ENCODE measurements around the gene TMEM88.
"Not testable (repeated sequence)": the region's sequence is repeated elsewhere in the genome, so short reads cannot be mapped to it uniquely, and the experiment has no call there.

The TMEM88 gene

GRCh38 chr17:7857713-7858521, 3.1 kb downstream of the TMEM88 start, which contains the start of gene CYB5D1:
TSS of gene CYB5D1 (plus strand) at chr17:7858003. CDS start at chr17:7858135, 132 bp downstream.
- peak; percentile 90 for DNase-seq

- DNase-seq = peak; percentile 44
Observed at GRCh38 chr17:7858522-7858810, 3.6 kb downstream of the TMEM88 start.

- no peak for DNase-seq
Observed at GRCh38 chr17:7859028-7859427, 4.2 kb downstream of the TMEM88 start.

GRCh38 chr17:7862692-7863437, 8.0 kb downstream of the TMEM88 start:
- no peak for DNase-seq

GRCh38 chr17:7864384-7864783, 9.5 kb downstream of the TMEM88 start:
- DNase-seq = not testable (repeated sequence)

- DNase-seq = no peak
Observed at GRCh38 chr17:7864995-7865650, 10.3 kb downstream of the TMEM88 start.

GRCh38 chr17:7867881-7868329, 13.0 kb downstream of the TMEM88 start:
- no peak for DNase-seq

GRCh38 chr17:7873051-7873450, 18.2 kb downstream of the TMEM88 start:
- DNase-seq = no peak

GRCh38 chr17:7875804-7876370, 21.0 kb downstream of the TMEM88 start:
- no peak for DNase-seq

- no peak for DNase-seq
Observed at GRCh38 chr17:7878234-7878633, 23.4 kb downstream of the TMEM88 start.

- DNase-seq = no peak
Observed at GRCh38 chr17:7880076-7880868, 25.4 kb downstream of the TMEM88 start.

- no peak for DNase-seq
Observed at GRCh38 chr17:7881276-7882054, 26.6 kb downstream of the TMEM88 start.

- no peak for DNase-seq
Observed at GRCh38 chr17:7882068-7882467, 27.2 kb downstream of the TMEM88 start.

- DNase-seq = no peak
Observed at GRCh38 chr17:7882629-7883028, 27.8 kb downstream of the TMEM88 start.

- DNase-seq = no peak
Observed at GRCh38 chr17:7883781-7884386, 29.0 kb downstream of the TMEM88 start.

- no peak for DNase-seq
Observed at GRCh38 chr17:7884581-7885366, 29.9 kb downstream of the TMEM88 start.

GRCh38 chr17:7885367-7886226, 30.7 kb downstream of the TMEM88 start:
- no peak for DNase-seq

- no peak for DNase-seq
Observed at GRCh38 chr17:7886227-7887037, 31.6 kb downstream of the TMEM88 start.

Data from amniotic stem cell (primary cell).